ENCODE measurements around the gene ABCA2.

DNA sequence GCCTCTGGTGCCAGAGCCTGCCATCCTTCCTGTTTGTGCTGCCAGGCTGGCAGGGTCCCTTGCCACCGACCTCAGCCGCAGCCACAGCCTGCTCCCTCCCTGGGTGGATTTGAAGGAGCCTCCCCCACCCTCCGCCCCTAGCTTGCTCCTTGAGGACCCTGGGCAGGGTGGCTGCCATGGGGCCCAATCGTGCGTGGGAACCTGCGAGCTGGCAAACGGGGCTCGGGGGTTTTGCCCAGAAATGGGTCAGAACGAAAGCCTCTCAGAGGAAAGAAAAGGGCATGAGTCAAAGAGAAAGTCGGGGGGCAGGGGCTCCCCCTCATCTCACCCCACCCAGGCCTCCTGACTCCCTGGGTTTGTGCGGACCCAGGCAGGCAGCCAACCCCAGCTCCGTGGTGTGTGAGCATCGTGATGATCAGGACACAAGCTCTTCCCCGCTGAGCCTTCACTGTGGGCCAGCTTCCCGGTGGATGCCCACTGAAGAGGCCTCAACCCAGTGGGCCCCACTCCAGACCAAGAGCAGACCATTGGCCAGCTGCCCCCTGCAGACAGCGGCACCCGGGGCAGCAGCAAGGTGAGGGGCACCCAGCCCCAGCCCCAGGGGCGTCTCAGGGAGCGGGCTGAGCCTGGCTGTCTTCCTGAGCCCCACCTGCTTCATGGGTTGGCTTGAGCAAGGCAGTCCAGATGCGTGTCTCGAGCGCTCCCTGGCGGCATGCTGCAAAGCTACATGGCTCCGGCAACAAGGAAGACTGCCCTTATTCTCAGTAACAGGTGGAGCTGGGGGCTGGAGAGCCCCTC, 6.9 kb upstream of the ABCA2 start:
- TF ChIP-seq, protein P1, sequence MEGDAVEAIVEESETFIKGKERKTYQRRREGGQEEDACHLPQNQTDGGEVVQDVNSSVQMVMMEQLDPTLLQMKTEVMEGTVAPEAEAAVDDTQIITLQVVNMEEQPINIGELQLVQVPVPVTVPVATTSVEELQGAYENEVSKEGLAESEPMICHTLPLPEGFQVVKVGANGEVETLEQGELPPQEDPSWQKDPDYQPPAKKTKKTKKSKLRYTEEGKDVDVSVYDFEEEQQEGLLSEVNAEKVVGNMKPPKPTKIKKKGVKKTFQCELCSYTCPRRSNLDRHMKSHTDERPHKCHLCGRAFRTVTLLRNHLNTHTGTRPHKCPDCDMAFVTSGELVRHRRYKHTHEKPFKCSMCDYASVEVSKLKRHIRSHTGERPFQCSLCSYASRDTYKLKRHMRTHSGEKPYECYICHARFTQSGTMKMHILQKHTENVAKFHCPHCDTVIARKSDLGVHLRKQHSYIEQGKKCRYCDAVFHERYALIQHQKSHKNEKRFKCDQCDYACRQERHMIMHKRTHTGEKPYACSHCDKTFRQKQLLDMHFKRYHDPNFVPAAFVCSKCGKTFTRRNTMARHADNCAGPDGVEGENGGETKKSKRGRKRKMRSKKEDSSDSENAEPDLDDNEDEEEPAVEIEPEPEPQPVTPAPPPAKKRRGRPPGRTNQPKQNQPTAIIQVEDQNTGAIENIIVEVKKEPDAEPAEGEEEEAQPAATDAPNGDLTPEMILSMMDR (conservative IDR thresholded peaks at IDR 0.05; ENCODE audit: low read length), result peak; percentile 86
- no peak for TF ChIP-seq EZH2phosphoT487 (IDR thresholded peaks at IDR 0.05; ENCODE audit: borderline replicate concordance)
